ENCODE data around the gene PUS10.

- TF ChIP-seq, protein P1, sequence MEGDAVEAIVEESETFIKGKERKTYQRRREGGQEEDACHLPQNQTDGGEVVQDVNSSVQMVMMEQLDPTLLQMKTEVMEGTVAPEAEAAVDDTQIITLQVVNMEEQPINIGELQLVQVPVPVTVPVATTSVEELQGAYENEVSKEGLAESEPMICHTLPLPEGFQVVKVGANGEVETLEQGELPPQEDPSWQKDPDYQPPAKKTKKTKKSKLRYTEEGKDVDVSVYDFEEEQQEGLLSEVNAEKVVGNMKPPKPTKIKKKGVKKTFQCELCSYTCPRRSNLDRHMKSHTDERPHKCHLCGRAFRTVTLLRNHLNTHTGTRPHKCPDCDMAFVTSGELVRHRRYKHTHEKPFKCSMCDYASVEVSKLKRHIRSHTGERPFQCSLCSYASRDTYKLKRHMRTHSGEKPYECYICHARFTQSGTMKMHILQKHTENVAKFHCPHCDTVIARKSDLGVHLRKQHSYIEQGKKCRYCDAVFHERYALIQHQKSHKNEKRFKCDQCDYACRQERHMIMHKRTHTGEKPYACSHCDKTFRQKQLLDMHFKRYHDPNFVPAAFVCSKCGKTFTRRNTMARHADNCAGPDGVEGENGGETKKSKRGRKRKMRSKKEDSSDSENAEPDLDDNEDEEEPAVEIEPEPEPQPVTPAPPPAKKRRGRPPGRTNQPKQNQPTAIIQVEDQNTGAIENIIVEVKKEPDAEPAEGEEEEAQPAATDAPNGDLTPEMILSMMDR (IDR thresholded peaks at IDR 0.05): no peak
- TF ChIP-seq POLR2A (IDR thresholded peaks at IDR 0.05): no peak
- TF ChIP-seq POLR2AphosphoS5 (IDR thresholded peaks at IDR 0.05): no peak
Measured at GRCh38 chr2:60926741-60927552, 91.1 kb downstream of the PUS10 start.
